Measurements from ENCODE around the gene DMP1.

The DMP1 gene

DNA sequence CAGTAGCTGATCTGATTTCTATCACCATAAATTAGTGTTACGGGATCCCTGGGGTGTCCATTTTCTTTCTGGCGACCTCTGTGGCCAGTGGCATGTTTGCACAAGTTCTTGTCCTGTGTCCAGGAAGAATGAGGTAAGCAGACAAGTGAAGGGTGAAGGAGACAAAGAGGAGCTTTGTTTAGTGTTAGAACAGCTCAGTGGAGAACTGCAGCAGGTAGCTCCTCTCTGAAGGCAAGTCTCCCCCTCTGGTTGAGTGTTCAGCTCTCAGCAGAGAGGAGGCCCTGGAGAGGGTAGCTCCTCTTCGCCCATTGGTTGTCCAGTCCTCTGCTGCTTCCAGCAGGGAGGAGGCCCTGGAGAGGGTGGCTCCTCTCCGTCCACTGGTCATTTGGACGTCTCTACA lies 47.2 kb downstream of the DMP1 start:
- TF ChIP-seq, protein P1, sequence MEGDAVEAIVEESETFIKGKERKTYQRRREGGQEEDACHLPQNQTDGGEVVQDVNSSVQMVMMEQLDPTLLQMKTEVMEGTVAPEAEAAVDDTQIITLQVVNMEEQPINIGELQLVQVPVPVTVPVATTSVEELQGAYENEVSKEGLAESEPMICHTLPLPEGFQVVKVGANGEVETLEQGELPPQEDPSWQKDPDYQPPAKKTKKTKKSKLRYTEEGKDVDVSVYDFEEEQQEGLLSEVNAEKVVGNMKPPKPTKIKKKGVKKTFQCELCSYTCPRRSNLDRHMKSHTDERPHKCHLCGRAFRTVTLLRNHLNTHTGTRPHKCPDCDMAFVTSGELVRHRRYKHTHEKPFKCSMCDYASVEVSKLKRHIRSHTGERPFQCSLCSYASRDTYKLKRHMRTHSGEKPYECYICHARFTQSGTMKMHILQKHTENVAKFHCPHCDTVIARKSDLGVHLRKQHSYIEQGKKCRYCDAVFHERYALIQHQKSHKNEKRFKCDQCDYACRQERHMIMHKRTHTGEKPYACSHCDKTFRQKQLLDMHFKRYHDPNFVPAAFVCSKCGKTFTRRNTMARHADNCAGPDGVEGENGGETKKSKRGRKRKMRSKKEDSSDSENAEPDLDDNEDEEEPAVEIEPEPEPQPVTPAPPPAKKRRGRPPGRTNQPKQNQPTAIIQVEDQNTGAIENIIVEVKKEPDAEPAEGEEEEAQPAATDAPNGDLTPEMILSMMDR (conservative IDR thresholded peaks at IDR 0.05; ENCODE audit: low read depth) = no peak
- POLR2A ChIA-PET (ENCODE audit: low non-redundant PET) = no interaction called here
- no peak for DNase-seq (ENCODE audit: low spot score)
- H3K27ac ChIP-seq = no peak overlapping the region
- CTCF ChIA-PET = interaction anchor here (0.6 to 1.0 kb wide), 3 partner anchors 152 to 393 kb away, joined by 3 read pairs; no protein-coding TSS in a partner anchor

DNA sequence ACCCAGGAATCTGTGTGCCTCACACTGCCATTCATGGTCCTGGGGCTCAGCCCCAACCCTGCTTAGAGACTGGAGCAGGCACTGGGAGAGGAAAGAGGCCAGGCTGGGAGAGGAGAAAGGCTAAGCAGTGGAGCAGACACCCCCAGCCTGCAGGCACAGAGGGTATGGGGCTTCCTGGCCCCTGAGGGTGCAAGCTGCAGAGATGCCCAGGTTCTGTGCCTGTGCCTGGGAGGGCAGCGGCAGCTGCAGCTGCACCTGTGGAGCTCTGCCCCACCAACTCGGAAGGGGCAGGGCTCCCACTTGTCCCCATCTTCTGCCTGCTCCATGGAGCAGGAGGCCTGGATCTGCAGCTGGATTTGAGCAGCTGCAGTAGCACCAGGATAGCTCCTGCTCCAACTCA lies 47.9 kb downstream of the DMP1 start:
- ChIA-PET POLR2A (ENCODE audit: low non-redundant PET) (no interaction called here), CTCF (no interaction called here)
- DNase-seq (ENCODE audit: low spot score) = no peak
- no peak overlapping the region for H3K27ac ChIP-seq
- TF ChIP-seq, protein P1 (conservative IDR thresholded peaks at IDR 0.05; ENCODE audit: low read depth) = no peak

DNA sequence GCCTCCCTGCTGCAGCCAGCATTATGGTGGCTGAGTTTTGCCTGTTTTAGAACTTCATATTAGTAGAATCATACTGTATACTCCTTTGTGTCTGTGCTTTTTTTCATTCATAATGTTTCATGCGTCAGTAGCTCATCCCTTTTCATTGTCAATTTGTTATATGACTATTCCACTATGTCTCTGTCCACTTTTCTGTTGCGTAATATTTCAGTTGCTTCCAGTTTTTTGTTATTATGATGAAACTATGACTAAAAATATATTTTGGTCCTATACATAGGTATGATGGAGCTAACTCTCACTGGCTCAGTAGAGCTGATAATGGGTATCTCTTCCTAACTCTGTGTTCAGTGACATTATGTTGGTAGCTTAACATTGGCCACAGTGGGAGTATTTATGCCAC lies 48.3 kb downstream of the DMP1 start:
- POLR2A ChIA-PET (ENCODE audit: low non-redundant PET) = no interaction called here
- no peak overlapping the region for H3K27ac ChIP-seq
- DNase-seq (ENCODE audit: low spot score) = no peak
- TF ChIP-seq, protein P1 (conservative IDR thresholded peaks at IDR 0.05; ENCODE audit: low read depth) = no peak
- CTCF ChIA-PET = no interaction called here

DNA sequence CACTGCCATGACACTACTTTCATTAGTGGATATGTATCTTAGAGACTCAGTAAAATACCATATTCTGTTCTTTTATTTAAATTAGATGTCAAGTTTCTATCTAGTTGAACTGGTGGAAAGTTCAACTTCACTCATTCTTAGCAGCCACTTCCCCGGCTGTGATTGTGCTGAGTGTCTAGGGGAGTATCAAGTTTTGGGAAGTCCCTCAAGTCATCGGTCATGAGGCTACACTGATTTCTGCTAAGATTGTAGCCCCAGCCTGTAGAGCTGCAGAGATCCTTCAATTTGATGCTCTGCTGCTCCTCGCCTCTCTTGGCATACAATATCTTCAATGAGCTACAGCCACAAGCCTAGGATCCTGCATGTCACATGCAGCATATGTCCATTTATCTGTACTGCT lies 53.9 kb downstream of the DMP1 start:
- POLR2A ChIA-PET (ENCODE audit: low non-redundant PET) = no interaction called here
- no peak for DNase-seq (ENCODE audit: low spot score)
- CTCF ChIA-PET = no interaction called here
- H3K27ac ChIP-seq = no peak overlapping the region
- TF ChIP-seq, protein P1 (conservative IDR thresholded peaks at IDR 0.05; ENCODE audit: low read depth) = no peak

DNA sequence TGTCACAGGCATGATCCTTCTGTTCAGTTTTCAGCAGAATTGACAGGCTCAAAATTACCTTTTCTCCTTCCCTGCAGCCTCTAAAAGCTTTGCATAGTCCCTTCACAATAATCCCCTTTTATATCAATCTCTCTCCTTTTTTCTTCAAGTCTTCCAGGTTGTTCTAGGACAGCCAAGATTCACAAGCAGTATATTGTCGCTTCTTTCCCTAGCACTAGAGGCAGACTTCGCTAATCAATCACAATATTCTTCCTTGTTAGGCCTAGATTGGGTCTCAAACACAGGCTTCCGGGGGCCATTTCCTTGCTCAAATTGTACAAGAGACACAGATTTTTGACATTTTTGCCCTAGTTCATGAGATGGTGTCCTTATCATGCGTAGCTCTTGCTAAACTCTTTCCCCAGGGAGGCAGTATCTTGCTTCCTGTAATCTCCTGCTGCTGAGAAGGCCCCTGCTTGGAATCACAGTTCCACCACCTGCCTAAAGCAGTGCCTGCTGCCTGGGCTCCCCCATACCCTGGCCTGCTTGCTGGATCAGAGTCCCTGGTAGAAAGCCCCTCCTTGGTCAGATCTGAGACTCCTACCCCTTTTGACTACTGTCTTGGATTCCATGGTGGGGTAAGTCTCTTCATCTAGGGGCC lies 57.3 kb downstream of the DMP1 start:
- H3K27ac ChIP-seq = no peak overlapping the region
- no peak for DNase-seq (ENCODE audit: low spot score)
- CTCF ChIA-PET = interaction anchor here (0.5 kb wide), 1 partner anchor 32 kb away, joined by 3 read pairs; no protein-coding TSS in a partner anchor
- TF ChIP-seq, protein P1 (conservative IDR thresholded peaks at IDR 0.05; ENCODE audit: low read depth) = no peak
- POLR2A ChIA-PET (ENCODE audit: low non-redundant PET) = no interaction called here

Data from RWPE1 (cell line).